ENCODE results near the gene GAD1. TPM values are rescaled to one million over a fixed set of nuclear protein-coding genes. Genes with fewer than 3 reads are reported as not detected.

GAD1 gene
- total RNA-seq, 1 donor from 2014 or later: 13.3 TPM

GRCh38 chr2:170813611-170814532 is 2.8 kb upstream of the GAD1 start:
- H3K36me3 Mint-ChIP-seq (ENCODE audit: low read depth): peaks cover 1% of the 10 kb centered on the region
- DNase-seq: peak; percentile 78
- peak overlapping the region; percentile 19 for H3K4me3 Mint-ChIP-seq
- no peaks in the 10 kb centered on the region for H3K9me3 Mint-ChIP-seq
- intact Hi-C loops (cut with micrococcal nuclease): no loop called here
- H3K27ac Mint-ChIP-seq: peak overlapping the region; percentile 62
- H3K4me1 Mint-ChIP-seq: peaks cover 27% of the 10 kb centered on the region
- H3K27me3 Mint-ChIP-seq: peaks cover 56% of the 10 kb centered on the region

GRCh38 chr2:170814533-170815230 is 2.0 kb upstream of the GAD1 start:
- peaks cover 2% of the 10 kb centered on the region for H3K36me3 Mint-ChIP-seq (ENCODE audit: low read depth)
- no peak for DNase-seq
- peaks cover 28% of the 10 kb centered on the region for H3K4me1 Mint-ChIP-seq
- no peaks in the 10 kb centered on the region for H3K9me3 Mint-ChIP-seq
- peaks cover 58% of the 10 kb centered on the region for H3K27me3 Mint-ChIP-seq
- peak overlapping the region; percentile 62 for H3K27ac Mint-ChIP-seq
- intact Hi-C loops (cut with micrococcal nuclease): loop anchor here (1.0 to 5.0 kb wide), 5 partner anchors 9 to 1452 kb away; partner anchors contain the start of genes LRP2 and SP5
- H3K4me3 Mint-ChIP-seq: no peak overlapping the region

GRCh38 chr2:170815311-170815710 is 1.4 kb upstream of the GAD1 start:
- no peak for DNase-seq
- H3K27ac Mint-ChIP-seq: peak overlapping the region; percentile 78
- no peaks in the 10 kb centered on the region for H3K9me3 Mint-ChIP-seq
- intact Hi-C loops (cut with micrococcal nuclease): loop anchor here (1.0 to 5.0 kb wide), 5 partner anchors 8 to 1453 kb away; partner anchors contain the start of genes LRP2 and SP5
- H3K4me3 Mint-ChIP-seq: peak overlapping the region; percentile 83
- H3K4me1 Mint-ChIP-seq: peaks cover 28% of the 10 kb centered on the region
- H3K36me3 Mint-ChIP-seq (ENCODE audit: low read depth): peaks cover 2% of the 10 kb centered on the region
- H3K27me3 Mint-ChIP-seq: peaks cover 63% of the 10 kb centered on the region

GRCh38 chr2:170815746-170816503 is 762 bp upstream of the GAD1 start:
- intact Hi-C loops (cut with micrococcal nuclease): loop anchor here (1.0 to 5.0 kb wide), 9 partner anchors 7 to 1454 kb away; partner anchors contain the start of genes ERICH2, LRP2 and SP5
- Mint-ChIP-seq H3K4me3 (peak overlapping the region; percentile 83), H3K27ac (peak overlapping the region; percentile 78), H3K27me3 (peaks cover 69% of the 10 kb centered on the region), H3K9me3 (no peaks in the 10 kb centered on the region), H3K36me3 (ENCODE audit: low read depth) (peaks cover 4% of the 10 kb centered on the region), H3K4me1 (peaks cover 34% of the 10 kb centered on the region)
- peak; percentile 91 for DNase-seq

- H3K4me1 Mint-ChIP-seq: peaks cover 44% of the 10 kb centered on the region
- H3K36me3 Mint-ChIP-seq (ENCODE audit: low read depth): peaks cover 4% of the 10 kb centered on the region
- peaks cover 80% of the 10 kb centered on the region for H3K27me3 Mint-ChIP-seq
- peak overlapping the region; percentile 53 for H3K27ac Mint-ChIP-seq
- peak overlapping the region; percentile 83 for H3K4me3 Mint-ChIP-seq
- intact Hi-C loops (cut with micrococcal nuclease): loop anchor here (2.0 to 5.0 kb wide), 3 partner anchors 47 to 1455 kb away; partner anchors contain the start of genes DLX1, ERICH2 and LRP2
- H3K9me3 Mint-ChIP-seq: no peaks in the 10 kb centered on the region
- peak; percentile 82 for DNase-seq
These were observed 677 bp downstream of the GAD1 start for GRCh38 chr2:170817093-170818035.

- no peak overlapping the region for H3K27ac Mint-ChIP-seq
- intact Hi-C loops (cut with micrococcal nuclease): loop anchor here (2.0 to 5.0 kb wide), 2 partner anchors 1267 to 1456 kb away; partner anchors contain the start of genes DLX1 and LRP2
- H3K9me3 Mint-ChIP-seq: no peaks in the 10 kb centered on the region
- H3K4me3 Mint-ChIP-seq: peak overlapping the region; percentile 83
- peaks cover 48% of the 10 kb centered on the region for H3K4me1 Mint-ChIP-seq
- H3K36me3 Mint-ChIP-seq (ENCODE audit: low read depth): peaks cover 8% of the 10 kb centered on the region
- peaks cover 79% of the 10 kb centered on the region for H3K27me3 Mint-ChIP-seq
- DNase-seq: peak; percentile 73
These were observed 1.5 kb downstream of the GAD1 start for GRCh38 chr2:170818036-170818751.

GRCh38 chr2:170818752-170819470 is 2.2 kb downstream of the GAD1 start:
- DNase-seq: no peak
- Mint-ChIP-seq H3K4me3 (peak overlapping the region; percentile 83), H3K27me3 (peaks cover 74% of the 10 kb centered on the region), H3K27ac (no peak overlapping the region), H3K4me1 (peaks cover 44% of the 10 kb centered on the region), H3K9me3 (no peaks in the 10 kb centered on the region), H3K36me3 (ENCODE audit: low read depth) (peaks cover 8% of the 10 kb centered on the region)
- intact Hi-C loops (cut with micrococcal nuclease): loop anchor here (2.0 to 5.0 kb wide), 2 partner anchors 1266 to 1457 kb away; partner anchors contain the start of genes DLX1 and LRP2

GRCh38 chr2:170819680-170820664 is 3.3 kb downstream of the GAD1 start:
- no peak for DNase-seq
- H3K4me1 Mint-ChIP-seq: peaks cover 37% of the 10 kb centered on the region
- no peaks in the 10 kb centered on the region for H3K9me3 Mint-ChIP-seq
- intact Hi-C loops (cut with micrococcal nuclease): loop anchor here (2.0 to 5.0 kb wide), 2 partner anchors 1265 to 1458 kb away; partner anchors contain the start of genes DLX1 and LRP2
- H3K27ac Mint-ChIP-seq: no peak overlapping the region
- H3K27me3 Mint-ChIP-seq: peaks cover 74% of the 10 kb centered on the region
- peak overlapping the region; percentile 76 for H3K4me3 Mint-ChIP-seq
- H3K36me3 Mint-ChIP-seq (ENCODE audit: low read depth): peaks cover 8% of the 10 kb centered on the region

GRCh38 chr2:170820757-170821530 is 4.3 kb downstream of the GAD1 start:
- Mint-ChIP-seq H3K36me3 (ENCODE audit: low read depth) (peaks cover 8% of the 10 kb centered on the region), H3K27ac (peak overlapping the region; percentile 46), H3K4me3 (peak overlapping the region; percentile 76), H3K27me3 (peaks cover 74% of the 10 kb centered on the region), H3K9me3 (no peaks in the 10 kb centered on the region), H3K4me1 (peaks cover 33% of the 10 kb centered on the region)
- peak; percentile 75 for DNase-seq
- intact Hi-C loops (cut with micrococcal nuclease): no loop called here
